ENCODE measurements around the gene ACLY.

Gene ACLY

GRCh38 chr17:41824086-41824485 is 94.7 kb downstream of the ACLY start:
- TF ChIP-seq, protein P1, sequence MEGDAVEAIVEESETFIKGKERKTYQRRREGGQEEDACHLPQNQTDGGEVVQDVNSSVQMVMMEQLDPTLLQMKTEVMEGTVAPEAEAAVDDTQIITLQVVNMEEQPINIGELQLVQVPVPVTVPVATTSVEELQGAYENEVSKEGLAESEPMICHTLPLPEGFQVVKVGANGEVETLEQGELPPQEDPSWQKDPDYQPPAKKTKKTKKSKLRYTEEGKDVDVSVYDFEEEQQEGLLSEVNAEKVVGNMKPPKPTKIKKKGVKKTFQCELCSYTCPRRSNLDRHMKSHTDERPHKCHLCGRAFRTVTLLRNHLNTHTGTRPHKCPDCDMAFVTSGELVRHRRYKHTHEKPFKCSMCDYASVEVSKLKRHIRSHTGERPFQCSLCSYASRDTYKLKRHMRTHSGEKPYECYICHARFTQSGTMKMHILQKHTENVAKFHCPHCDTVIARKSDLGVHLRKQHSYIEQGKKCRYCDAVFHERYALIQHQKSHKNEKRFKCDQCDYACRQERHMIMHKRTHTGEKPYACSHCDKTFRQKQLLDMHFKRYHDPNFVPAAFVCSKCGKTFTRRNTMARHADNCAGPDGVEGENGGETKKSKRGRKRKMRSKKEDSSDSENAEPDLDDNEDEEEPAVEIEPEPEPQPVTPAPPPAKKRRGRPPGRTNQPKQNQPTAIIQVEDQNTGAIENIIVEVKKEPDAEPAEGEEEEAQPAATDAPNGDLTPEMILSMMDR (IDR thresholded peaks at IDR 0.05; ENCODE audit: insufficient read depth, missing control alignments) = no peak
- FAIRE-seq (no peak), DNase-seq (ENCODE audit: insufficient read length, low spot score) (no peak)

DNA sequence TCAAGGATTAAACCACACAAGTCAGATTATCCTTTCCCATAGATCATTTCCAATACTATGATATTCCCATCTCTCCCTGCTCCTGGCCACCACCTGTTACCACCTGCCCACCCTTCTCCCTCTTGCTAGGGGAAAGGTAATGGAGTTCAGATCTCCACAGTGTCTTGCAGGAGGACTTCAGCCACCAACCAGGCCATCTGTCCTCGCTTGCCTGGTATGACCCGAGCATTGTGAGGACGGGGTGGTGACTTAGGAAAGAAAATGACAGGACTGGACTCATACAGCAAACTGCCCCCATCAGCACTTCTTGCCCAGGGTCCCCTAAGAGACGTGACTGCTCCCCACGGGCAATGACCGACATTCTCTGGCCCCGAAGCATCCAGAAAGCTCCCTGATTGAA is 95.2 kb downstream of the ACLY start:
- TF ChIP-seq, protein P1 (IDR thresholded peaks at IDR 0.05; ENCODE audit: insufficient read depth, missing control alignments) = no peak
- no peak for FAIRE-seq
- DNase-seq (ENCODE audit: insufficient read length, low spot score) = no peak

GRCh38 chr17:41823141-41823524 is 95.6 kb downstream of the ACLY start:
- DNase-seq (ENCODE audit: insufficient read length, low spot score) = no peak
- no peak for FAIRE-seq
- TF ChIP-seq, protein P1 (IDR thresholded peaks at IDR 0.05; ENCODE audit: insufficient read depth, missing control alignments) = no peak

DNA sequence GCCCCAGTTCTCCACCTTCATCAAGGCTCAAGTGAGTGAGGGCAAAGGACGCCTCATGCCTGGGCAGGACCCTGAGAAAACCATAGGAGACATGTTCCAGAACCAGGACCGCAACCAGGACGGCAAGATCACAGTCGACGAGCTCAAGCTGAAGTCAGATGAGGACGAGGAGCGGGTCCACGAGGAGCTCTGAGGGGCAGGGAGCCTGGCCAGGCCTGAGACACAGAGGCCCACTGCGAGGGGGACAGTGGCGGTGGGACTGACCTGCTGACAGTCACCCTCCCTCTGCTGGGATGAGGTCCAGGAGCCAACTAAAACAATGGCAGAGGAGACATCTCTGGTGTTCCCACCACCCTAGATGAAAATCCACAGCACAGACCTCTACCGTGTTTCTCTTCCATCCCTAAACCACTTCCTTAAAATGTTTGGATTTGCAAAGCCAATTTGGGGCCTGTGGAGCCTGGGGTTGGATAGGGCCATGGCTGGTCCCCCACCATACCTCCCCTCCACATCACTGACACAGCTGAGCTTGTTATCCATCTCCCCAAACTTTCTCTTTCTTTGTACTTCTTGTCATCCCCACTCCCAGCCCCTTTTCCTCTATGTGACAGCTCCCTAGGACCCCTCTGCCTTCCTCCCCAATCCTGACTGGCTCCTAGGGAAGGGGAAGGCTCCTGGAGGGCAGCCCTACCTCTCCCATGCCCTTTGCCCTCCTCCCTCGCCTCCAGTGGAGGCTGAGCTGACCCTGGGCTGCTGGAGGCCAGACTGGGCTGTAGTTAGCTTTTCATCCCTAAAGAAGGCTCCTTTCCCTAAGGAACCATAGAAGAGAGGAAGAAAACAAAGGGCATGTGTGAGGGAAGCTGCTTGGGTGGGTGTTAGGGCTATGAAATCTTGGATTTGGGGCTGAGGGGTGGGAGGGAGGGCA is 96.3 kb downstream of the ACLY start:
- TF ChIP-seq, protein P1 (IDR thresholded peaks at IDR 0.05; ENCODE audit: insufficient read depth, missing control alignments) = no peak
- no peak for FAIRE-seq
- DNase-seq (ENCODE audit: insufficient read length, low spot score) = no peak

GRCh38 chr17:41821776-41822175 is 97.0 kb downstream of the ACLY start:
- TF ChIP-seq, protein P1 (IDR thresholded peaks at IDR 0.05; ENCODE audit: insufficient read depth, missing control alignments) = no peak
- no peak for DNase-seq (ENCODE audit: insufficient read length, low spot score)
- FAIRE-seq = no peak

DNA sequence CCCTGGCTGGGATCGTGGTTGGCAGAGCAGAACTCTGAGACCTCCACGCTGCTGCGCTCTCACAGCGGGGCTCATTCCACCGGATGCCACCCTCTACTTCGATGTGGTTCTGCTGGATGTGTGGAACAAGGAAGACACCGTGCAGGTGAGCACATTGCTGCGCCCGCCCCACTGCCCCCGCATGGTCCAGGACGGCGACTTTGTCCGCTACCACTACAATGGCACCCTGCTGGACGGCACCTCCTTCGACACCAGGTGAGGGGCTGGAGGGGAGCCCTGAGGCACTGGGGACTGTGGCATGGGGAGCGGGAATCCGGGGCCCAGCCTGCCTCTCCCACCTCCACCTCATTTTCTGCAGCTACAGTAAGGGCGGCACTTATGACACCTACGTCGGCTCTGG is 100.7 kb downstream of the ACLY start:
- FAIRE-seq = no peak
- no peak for DNase-seq (ENCODE audit: insufficient read length, low spot score)
- TF ChIP-seq, protein P1 (IDR thresholded peaks at IDR 0.05; ENCODE audit: insufficient read depth, missing control alignments) = no peak

Measured in D721Med (cell line).